Dendritic cell treated with granulocyte-macrophage colony-stimulating factor and Interleukin-4, amounts not matched to agents 40 ng/mL and 50 ng/mL, for 4 days (primary cell): Measurements from ENCODE around the gene CLIP2.
A peak's percentile ranks its signal among the peaks of the same experiment; 100 is the strongest.
"Not testable (repeated sequence)": the region's sequence is repeated elsewhere in the genome, so short reads cannot be mapped to it uniquely, and the experiment has no call there.

ENCODE experiments used
- H3K27ac Mint-ChIP-seq: one replicate; pipeline ENCODE4 v1.8.0; 2022; ENCODE audit warnings: mild to moderate bottlenecking, mixed read lengths
- H3K27me3 Mint-ChIP-seq: one replicate; pipeline ENCODE4 v1.8.0; 2022; ENCODE audit warnings: mild to moderate bottlenecking, mixed read lengths
- H3K36me3 Mint-ChIP-seq: one replicate; pipeline ENCODE4 v1.8.0; 2022; ENCODE audit warnings: low read depth, mixed read lengths
- H3K4me1 Mint-ChIP-seq: one replicate; pipeline ENCODE4 v1.8.0; 2022; ENCODE audit warnings: low read depth, mixed read lengths
- H3K4me3 Mint-ChIP-seq: one replicate; pipeline ENCODE4 v1.8.0; 2022; ENCODE audit warnings: mild to moderate bottlenecking, moderate library complexity, mixed read lengths
- H3K9me3 Mint-ChIP-seq: one replicate; pipeline ENCODE4 v1.8.0; 2022; ENCODE audit warnings: mixed read lengths
- intact Hi-C: fragments of 100-400 bp; cut with micrococcal nuclease; formaldehyde crosslinking; loops from one replicate; pipeline ENCODE4 v1.15.0; 2022

CLIP2 gene

DNA sequence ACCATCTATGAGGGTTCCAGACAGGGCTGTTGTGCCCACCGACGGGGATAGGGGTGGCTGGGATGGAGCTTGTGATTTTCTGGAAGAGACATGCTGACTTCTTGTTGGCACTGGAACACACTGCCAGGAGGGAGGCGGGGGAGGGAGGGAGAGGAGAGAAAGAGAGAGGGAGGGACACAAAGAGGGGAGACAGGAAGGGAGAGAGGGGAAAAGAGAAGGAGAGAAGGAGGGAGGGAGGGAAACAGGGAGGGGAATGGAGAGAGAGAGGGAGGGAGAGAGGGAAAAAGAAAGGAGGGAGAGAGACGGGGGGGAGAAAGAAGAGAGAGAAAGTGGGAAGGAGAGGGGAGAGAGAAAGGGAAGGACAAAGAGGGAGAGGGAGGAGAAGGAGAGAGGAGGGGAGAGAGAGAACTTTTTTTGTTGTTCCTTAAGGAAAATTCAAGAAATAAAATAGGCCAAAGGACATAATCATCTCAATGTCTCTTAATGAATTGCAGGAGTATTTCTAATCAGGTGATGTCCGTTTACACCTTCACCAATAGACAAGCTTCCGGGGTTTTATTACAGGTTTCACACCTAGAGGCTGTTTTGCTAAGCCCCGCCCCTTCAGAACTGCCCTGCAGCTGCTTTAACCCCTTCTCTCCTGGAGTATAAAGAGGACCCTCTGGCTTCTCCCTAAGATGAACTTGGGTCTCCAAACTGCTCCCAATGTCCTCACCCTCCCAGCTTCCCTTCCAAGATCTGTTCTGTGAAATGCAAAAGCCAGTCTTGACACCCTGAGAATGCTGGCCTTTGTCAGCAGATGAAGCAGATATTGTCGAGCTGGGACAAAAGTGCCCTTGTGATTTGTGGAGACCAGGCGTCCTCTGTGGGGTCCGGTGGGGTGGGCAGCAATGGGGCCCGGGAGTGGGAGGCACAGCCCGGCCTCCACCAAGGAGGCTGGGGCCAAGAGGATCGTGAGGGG is 82.5 kb downstream of the CLIP2 start:
- H3K4me1 Mint-ChIP-seq, result no peaks in the 10 kb centered on the region
- no peak overlapping the region for H3K4me3 Mint-ChIP-seq
- no peaks in the 10 kb centered on the region for H3K9me3 Mint-ChIP-seq
- H3K27me3 Mint-ChIP-seq, result no peaks in the 10 kb centered on the region
- intact Hi-C loops, result no loop called here
- H3K27ac Mint-ChIP-seq, result peak overlapping the region; percentile 30
- peaks cover 75% of the 10 kb centered on the region for H3K36me3 Mint-ChIP-seq

DNA sequence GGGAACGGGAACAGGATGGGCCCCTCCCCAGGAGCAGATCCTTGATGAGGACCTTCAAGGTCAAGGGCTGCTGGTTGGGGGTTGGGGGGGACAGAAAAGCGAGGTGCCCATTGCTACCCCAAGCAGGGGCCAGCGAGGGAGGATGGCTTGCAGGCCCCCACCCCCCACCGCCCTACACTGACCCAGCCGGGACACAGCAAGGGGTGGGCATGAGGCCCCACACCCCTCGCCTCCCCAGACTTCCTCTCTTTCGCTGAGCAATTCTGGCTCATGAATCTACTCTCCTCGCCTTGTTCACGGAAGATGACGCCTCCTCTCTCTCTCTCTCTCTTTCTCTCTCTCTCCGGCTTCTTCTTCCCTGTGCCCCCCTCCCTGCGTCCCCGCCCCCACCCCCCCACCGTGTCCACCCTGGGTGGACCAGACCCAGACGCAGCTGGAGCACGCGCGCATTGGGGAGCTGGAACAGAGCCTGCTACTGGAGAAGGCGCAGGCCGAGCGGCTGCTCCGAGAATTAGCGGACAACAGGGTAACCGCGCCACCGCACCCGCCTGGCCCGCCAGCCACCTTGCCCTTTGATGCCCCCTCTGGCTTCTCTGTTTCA is 83.4 kb downstream of the CLIP2 start:
- Mint-ChIP-seq H3K27ac (no peak overlapping the region), H3K4me1 (no peaks in the 10 kb centered on the region), H3K9me3 (no peaks in the 10 kb centered on the region), H3K36me3 (peaks cover 75% of the 10 kb centered on the region), H3K27me3 (no peaks in the 10 kb centered on the region), H3K4me3 (no peak overlapping the region)
- intact Hi-C loops, result no loop called here

DNA sequence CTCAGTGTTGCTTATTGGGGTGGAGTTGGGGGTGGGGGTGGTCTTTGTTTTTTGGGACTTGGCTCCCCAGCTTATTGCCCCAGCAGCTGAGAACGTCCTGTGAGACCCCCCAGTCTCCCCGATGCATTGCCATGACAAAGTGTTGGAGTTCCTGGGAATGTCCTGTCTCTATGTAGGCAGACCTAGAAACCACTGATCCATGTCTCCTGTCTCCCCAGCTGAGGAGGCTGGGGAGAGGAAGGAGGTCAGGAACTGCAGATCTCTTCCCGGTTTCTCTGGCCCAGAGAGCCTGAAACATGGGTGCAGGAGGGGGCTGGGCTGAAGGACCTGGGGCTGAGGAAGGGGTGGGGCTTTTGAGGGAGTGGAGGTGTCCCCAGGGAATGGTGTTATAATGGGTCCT is 84.3 kb downstream of the CLIP2 start:
- H3K36me3 Mint-ChIP-seq, result peaks cover 75% of the 10 kb centered on the region
- H3K27me3 Mint-ChIP-seq, result no peaks in the 10 kb centered on the region
- H3K9me3 Mint-ChIP-seq, result no peaks in the 10 kb centered on the region
- no peak overlapping the region for H3K4me3 Mint-ChIP-seq
- intact Hi-C loops, result no loop called here
- H3K4me1 Mint-ChIP-seq, result no peaks in the 10 kb centered on the region
- H3K27ac Mint-ChIP-seq, result no peak overlapping the region

- intact Hi-C loops, result no loop called here
- Mint-ChIP-seq H3K4me1 (no peaks in the 10 kb centered on the region), H3K27me3 (no peaks in the 10 kb centered on the region), H3K27ac (no peak overlapping the region), H3K9me3 (no peaks in the 10 kb centered on the region), H3K4me3 (no peak overlapping the region), H3K36me3 (peaks cover 80% of the 10 kb centered on the region)
Measured at GRCh38 chr7:74375726-74376220, 86.6 kb downstream of the CLIP2 start.

GRCh38 chr7:74376256-74377036 is 87.2 kb downstream of the CLIP2 start:
- Mint-ChIP-seq H3K4me3 (no peak overlapping the region), H3K27ac (no peak overlapping the region), H3K36me3 (peaks cover 80% of the 10 kb centered on the region), H3K4me1 (no peaks in the 10 kb centered on the region), H3K27me3 (no peaks in the 10 kb centered on the region), H3K9me3 (no peaks in the 10 kb centered on the region)
- intact Hi-C loops, result no loop called here

DNA sequence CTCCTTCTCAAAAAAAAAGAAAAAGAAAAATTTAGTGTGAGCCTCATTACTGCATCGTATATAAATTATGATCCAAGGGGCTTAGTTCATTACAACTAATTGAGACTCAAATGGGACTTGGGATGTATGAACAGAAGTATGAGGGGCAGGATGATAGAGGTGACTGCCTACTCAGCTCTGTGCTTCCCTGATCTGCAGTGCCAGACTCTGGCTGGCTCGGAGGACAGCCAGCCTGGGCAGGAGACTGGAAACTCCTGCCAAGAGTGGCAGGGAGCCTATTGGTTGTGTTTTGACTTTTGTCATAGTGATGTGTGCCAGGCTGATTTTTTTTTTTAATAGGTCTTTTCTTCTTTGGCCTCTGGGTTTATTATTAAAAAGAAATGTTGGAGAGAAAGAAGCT is 90.7 kb downstream of the CLIP2 start:
- no peak overlapping the region for H3K4me3 Mint-ChIP-seq
- no peaks in the 10 kb centered on the region for H3K27me3 Mint-ChIP-seq
- H3K27ac Mint-ChIP-seq, result no peak overlapping the region
- H3K4me1 Mint-ChIP-seq, result no peaks in the 10 kb centered on the region
- H3K9me3 Mint-ChIP-seq, result no peaks in the 10 kb centered on the region
- peaks cover 79% of the 10 kb centered on the region for H3K36me3 Mint-ChIP-seq
- intact Hi-C loops, result no loop called here

DNA sequence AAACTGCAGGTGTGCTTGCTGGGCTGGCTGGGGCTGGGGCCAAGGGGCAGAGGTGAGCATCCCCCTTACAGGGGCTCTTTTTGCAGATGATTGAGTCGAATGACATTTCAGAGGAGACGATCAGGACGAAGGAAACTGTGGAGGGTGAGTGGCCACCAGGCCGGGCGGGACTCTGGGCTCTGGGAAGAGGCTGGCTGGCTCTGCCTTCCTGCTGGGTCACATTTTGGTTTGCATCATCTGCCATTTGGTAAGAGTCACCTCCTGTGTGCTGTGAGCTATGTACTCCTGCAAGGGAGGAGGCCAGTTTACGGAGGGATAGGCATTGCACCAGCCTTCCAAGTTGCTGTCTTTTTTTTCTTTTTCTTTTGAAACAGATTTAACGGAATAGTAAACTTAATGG is 91.5 kb downstream of the CLIP2 start:
- Mint-ChIP-seq H3K4me1 (no peaks in the 10 kb centered on the region), H3K36me3 (peaks cover 73% of the 10 kb centered on the region), H3K27me3 (no peaks in the 10 kb centered on the region), H3K27ac (no peak overlapping the region), H3K4me3 (no peak overlapping the region), H3K9me3 (no peaks in the 10 kb centered on the region)
- intact Hi-C loops, result no loop called here

GRCh38 chr7:74384086-74384485 is 94.9 kb downstream of the CLIP2 start:
- H3K4me3 Mint-ChIP-seq, H3K4me1 Mint-ChIP-seq, H3K27me3 Mint-ChIP-seq, H3K9me3 Mint-ChIP-seq, H3K27ac Mint-ChIP-seq, intact Hi-C loops: not testable (repeated sequence)
- peaks cover 73% of the 10 kb centered on the region for H3K36me3 Mint-ChIP-seq

DNA sequence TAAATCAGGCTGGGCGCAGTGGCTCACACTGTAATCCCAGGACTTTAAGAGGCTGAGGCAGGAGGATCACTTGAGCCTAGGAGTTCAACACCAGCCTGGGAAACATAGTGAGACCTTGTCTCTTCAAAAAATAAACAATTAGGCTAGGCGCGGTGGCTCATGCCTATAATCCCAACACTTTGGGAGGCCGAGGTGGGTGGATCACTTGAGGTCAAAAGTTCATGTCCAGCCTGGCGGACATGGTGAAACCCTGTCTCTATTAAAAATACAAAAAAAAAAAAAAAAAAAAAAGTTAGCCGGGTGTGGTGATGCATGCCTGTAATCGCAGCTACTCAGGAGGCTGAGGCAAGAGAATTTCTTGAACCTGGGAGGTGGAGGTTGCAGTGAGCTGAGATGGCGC is 95.6 kb downstream of the CLIP2 start:
- intact Hi-C loops, H3K27ac Mint-ChIP-seq, H3K4me1 Mint-ChIP-seq, H3K27me3 Mint-ChIP-seq, H3K9me3 Mint-ChIP-seq, H3K4me3 Mint-ChIP-seq: not testable (repeated sequence)
- H3K36me3 Mint-ChIP-seq, result peaks cover 79% of the 10 kb centered on the region

GRCh38 chr7:74387606-74388005 is 98.4 kb downstream of the CLIP2 start:
- H3K36me3 Mint-ChIP-seq, result peaks cover 85% of the 10 kb centered on the region
- no peaks in the 10 kb centered on the region for H3K27me3 Mint-ChIP-seq
- H3K9me3 Mint-ChIP-seq, result no peaks in the 10 kb centered on the region
- intact Hi-C loops, result no loop called here
- no peaks in the 10 kb centered on the region for H3K4me1 Mint-ChIP-seq
- H3K27ac Mint-ChIP-seq, result no peak overlapping the region
- no peak overlapping the region for H3K4me3 Mint-ChIP-seq

DNA sequence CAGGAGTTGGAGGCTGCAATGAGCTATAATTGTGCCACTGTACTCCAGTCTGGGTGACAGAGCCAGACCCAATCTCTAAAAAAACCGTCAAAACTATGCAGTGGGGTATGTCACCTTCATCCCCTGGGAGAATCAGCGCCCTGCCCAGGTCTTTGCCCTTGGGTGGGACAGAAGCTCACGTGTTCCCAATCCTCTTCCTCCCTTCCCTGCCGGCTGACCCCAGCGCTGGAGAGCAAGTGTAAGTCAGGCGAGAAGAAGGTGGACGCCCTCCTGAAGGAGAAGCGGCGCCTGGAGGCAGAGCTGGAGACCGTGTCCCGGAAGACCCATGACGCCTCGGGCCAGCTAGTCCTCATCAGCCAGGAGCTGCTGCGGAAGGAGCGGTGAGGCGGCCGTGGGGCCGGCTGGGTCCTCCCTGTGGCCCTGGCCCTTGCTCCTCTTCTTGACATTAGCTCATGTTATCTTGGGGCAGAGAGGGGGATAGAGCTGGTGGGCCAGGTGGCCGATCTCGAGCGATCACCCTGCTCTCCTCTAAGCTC is 99.7 kb downstream of the CLIP2 start:
- Mint-ChIP-seq H3K4me1 (peaks cover 3% of the 10 kb centered on the region), H3K27ac (no peak overlapping the region), H3K9me3 (no peaks in the 10 kb centered on the region), H3K4me3 (no peak overlapping the region), H3K36me3 (peaks cover 84% of the 10 kb centered on the region), H3K27me3 (no peaks in the 10 kb centered on the region)
- intact Hi-C loops, result no loop called here

DNA sequence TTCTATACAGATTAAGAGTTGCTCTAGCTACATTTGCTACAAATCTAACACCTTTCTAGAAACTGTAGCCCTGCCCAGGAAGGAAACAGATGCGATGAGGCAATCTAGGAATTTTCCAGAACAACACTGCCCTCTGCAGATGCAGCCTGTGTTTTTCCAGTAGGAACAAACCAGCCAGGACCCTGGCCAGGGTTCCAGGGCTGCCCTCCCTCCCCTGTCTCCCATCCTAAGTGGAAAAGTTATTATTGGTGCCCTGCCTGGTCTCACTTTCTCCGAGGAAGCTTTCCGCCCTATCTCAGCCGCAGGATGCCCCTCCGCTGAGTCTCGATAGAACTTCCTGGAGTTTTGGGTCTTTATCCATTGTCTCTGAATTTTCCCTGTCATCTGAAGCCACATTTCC is 104.5 kb downstream of the CLIP2 start:
- H3K9me3 Mint-ChIP-seq, intact Hi-C loops, H3K27me3 Mint-ChIP-seq, H3K27ac Mint-ChIP-seq, H3K4me3 Mint-ChIP-seq: not testable (repeated sequence)
- Mint-ChIP-seq H3K36me3 (peaks cover 99% of the 10 kb centered on the region), H3K4me1 (peaks cover 11% of the 10 kb centered on the region)

DNA sequence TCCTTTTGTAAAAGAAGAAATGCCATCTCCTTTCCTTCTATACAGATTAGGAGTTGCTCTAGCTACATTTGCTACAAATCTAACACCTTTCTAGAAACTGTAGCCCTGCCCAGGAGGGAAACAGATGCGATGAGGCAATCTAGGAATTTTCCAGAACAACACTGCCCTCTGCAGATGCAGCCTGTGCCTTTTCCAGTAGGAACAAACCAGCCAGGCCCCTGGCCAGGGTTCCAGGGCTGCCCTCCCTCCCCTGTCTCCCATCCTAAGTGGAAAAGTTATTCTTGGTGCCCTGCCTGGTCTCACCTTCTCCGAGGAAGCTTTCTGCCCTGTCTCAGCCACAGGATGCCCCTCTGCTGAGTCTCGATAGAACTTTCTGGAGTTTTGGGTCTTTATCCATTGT is 105.4 kb downstream of the CLIP2 start:
- intact Hi-C loops, H3K27ac Mint-ChIP-seq, H3K9me3 Mint-ChIP-seq, H3K27me3 Mint-ChIP-seq, H3K4me3 Mint-ChIP-seq: not testable (repeated sequence)
- Mint-ChIP-seq H3K4me1 (peaks cover 11% of the 10 kb centered on the region), H3K36me3 (peaks cover 97% of the 10 kb centered on the region)
